Upper lobe of left lung (tissue), 6 donors: ENCODE data around the gene SHISA6. TPM values are rescaled to one million over a fixed set of nuclear protein-coding genes. Genes with fewer than 3 reads are reported as not detected.

ENCODE experiments used
- ATAC-seq, 2 donors: fragments of 200-7000 bp; cut with Tn5 transposase; one replicate each; pipeline ENCODE4 v1.9.1; 2022; ENCODE audit warnings: mild to moderate bottlenecking in 2 of 2, moderate library complexity in 2 of 2; ENCODE audit not compliant: low FRiP score in 2 of 2
- DNase-seq, 2 donors: peaks; one replicate each; pipeline ENCODE4 v3.0.0-alpha.2; 2019 to 2020
- H3K27ac ChIP-seq, 4 donors: fragments of 200-600 bp; sonication (generic); one replicate each; pipeline ENCODE4 v1.5.1; 2016 to 2019
- H3K27me3 ChIP-seq, 4 donors: fragments of 200-600 bp; sonication (generic); one replicate each; pipeline ENCODE4 v1.5.1; 2017 to 2019
- H3K36me3 ChIP-seq, 4 donors: fragments of 200-600 bp; sonication (generic); one replicate each; pipeline ENCODE4 v1.5.1; 2016 to 2019
- H3K4me1 ChIP-seq, 4 donors: fragments of 200-600 bp; sonication (generic); one replicate each; pipeline ENCODE4 v1.5.1; 2018 to 2019
- H3K4me3 ChIP-seq, 4 donors: fragments of 200-600 bp; sonication (generic); one replicate each; pipeline ENCODE4 v1.5.1; 2017 to 2019; ENCODE audit warnings: mild to moderate bottlenecking in 2 of 4, moderate library complexity in 1 of 4
- H3K9me3 ChIP-seq, 4 donors: fragments of 200-600 bp; sonication (generic); one replicate each; pipeline ENCODE4 v1.5.1; 2018 to 2019
- EP300 ChIP-seq, 4 donors: sonication (generic); formaldehyde crosslinking; IDR thresholded peaks; one replicate each; pipeline ENCODE4 v1.5.1; 2017; ENCODE audit warnings: antibody characterized with exemption in 4 of 4, control low read depth in 2 of 4
- POLR2A ChIP-seq, 4 donors: fragments of 450-650 bp; IDR thresholded peaks; one replicate each; pipeline ENCODE4 v1.5.1; 2016 to 2017; ENCODE audit warnings: antibody characterized with exemption in 4 of 4, mild to moderate bottlenecking in 2 of 4
- POLR2AphosphoS5 ChIP-seq, 2 donors: sonication (generic); formaldehyde crosslinking; IDR thresholded peaks; one replicate each; pipeline ENCODE4 v1.5.1; 2017; ENCODE audit warnings: antibody characterized with exemption in 2 of 2
- WGBS, 2 donors: methylation state at CpG; one replicate each; pipeline ENCODE4 v1.1.5; 2017 to 2018; 5-methylcytosine and 5-hydroxymethylcytosine counted together
- total RNA-seq, 6 donors: library from RNA; depleted of rRNA in 4 of 6; stranded (reverse); fragments of >200 nt in 4 of 6; gene quantifications; one replicate each; pipeline versions ENCODE4 v1.1.0 to v1.2.1, GENCODE V29; 2016 to 2021
- TF ChIP-seq, protein P1 (sequence below), 6 experiments: fragments of 450-650 bp in 4 of 6; fragments of 200-600 bp in 2 of 6; sonication (generic) in 2 of 6; IDR thresholded peaks; one replicate each; pipeline ENCODE4 v1.5.1; 2016 to 2019; ENCODE audit warnings: antibody characterized with exemption in 6 of 6
- donor health status: DM: no; HTN: no; CAD: no; lungs with moderate emphysema.
- donor health status: DM: no; HTN: yes; CAD: no; lungs with severe emphysema.

Gene SHISA6
- total RNA-seq, 6 donors from 2014 or later = 0.03 to 1.2 (median 0.74) TPM; not detected in 2

DNA sequence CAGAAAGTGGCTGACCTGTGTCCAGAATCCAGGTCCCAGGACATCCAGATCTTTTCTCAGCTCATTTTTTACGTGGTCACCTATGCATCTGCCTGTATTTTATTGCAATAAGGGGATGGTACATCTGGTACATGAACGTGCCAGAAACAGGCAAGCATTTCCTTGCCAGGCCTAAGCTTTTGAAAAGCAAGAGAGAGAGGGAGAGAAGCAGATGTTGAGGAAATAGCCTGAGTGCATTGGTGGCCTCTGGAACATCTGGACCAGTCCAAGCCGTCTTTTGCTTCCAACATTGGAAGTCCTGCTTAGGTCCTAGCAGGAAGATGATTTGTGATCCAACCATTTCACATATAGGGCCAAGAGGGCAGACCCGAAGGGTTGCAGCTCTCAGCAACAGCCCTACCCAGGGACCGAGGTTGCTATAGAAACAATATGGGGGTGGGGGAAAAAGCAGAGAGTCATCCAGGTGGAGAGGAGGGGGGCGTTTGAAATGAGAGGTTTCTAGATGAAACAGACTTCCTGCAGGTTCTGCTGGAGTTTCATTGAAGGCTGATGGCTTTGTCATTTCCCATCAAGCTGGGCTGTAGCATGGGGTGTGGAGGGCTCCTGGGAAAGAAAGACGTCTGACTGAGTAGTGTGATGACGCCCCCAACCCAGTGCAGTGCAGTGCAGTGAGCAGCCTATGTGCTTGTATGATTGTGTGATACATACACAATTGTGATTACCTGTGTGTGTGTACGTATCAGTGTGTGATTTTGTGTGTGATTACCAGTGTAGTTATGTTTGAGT is 61.6 kb downstream of the SHISA6 start:
- H3K27ac ChIP-seq = no peak overlapping the region
- TF ChIP-seq, protein P1, sequence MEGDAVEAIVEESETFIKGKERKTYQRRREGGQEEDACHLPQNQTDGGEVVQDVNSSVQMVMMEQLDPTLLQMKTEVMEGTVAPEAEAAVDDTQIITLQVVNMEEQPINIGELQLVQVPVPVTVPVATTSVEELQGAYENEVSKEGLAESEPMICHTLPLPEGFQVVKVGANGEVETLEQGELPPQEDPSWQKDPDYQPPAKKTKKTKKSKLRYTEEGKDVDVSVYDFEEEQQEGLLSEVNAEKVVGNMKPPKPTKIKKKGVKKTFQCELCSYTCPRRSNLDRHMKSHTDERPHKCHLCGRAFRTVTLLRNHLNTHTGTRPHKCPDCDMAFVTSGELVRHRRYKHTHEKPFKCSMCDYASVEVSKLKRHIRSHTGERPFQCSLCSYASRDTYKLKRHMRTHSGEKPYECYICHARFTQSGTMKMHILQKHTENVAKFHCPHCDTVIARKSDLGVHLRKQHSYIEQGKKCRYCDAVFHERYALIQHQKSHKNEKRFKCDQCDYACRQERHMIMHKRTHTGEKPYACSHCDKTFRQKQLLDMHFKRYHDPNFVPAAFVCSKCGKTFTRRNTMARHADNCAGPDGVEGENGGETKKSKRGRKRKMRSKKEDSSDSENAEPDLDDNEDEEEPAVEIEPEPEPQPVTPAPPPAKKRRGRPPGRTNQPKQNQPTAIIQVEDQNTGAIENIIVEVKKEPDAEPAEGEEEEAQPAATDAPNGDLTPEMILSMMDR (IDR thresholded peaks at IDR 0.05) = no peak
- TF ChIP-seq POLR2A (IDR thresholded peaks at IDR 0.05) (no peak), POLR2AphosphoS5 (IDR thresholded peaks at IDR 0.05) (no peak), EP300 (IDR thresholded peaks at IDR 0.05) (no peak)
- DNase-seq = no peak
- 68 to 77% methylated on average over 9 of the region's 9 CpGs for WGBS, 2 donors
- no peaks in the 10 kb centered on the region for H3K36me3 ChIP-seq
- no peaks in the 10 kb centered on the region for H3K27me3 ChIP-seq
- no peaks in the 10 kb centered on the region for H3K4me1 ChIP-seq
- no peak for ATAC-seq
- no peaks in the 10 kb centered on the region for H3K9me3 ChIP-seq
- no peak overlapping the region for H3K4me3 ChIP-seq

DNA sequence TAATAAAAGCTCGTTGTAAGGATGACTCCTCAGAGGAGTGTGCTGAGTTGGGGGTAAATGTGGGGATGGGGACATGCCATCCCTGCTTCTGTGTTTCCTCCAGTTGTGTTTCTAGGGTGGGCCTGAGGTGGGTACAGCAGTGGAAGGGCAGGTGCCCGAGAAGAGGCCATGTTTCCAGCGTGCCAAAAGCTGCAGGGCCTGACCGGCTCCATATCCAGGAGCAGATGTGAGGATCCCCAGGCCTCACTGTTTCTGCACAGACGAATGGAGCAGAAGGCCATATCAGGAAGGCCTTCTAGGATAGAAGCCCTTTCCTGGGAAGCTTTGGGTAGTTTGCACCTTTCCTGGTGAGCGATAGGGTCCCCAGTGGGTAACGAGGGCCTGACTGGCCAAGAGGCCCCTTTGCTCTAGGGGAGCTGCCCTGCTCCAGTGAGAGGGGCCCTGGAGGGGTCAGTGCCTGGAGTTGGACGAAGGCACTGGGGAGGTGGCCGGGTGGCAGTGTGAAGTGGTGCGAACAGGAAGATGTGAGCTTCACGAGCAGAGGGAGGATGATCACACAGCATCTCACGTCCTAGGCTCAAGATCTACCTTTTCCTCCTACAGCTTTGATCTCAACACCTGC is 62.9 kb downstream of the SHISA6 start:
- H3K4me1 ChIP-seq = no peaks in the 10 kb centered on the region
- no peaks in the 10 kb centered on the region for H3K9me3 ChIP-seq
- ATAC-seq (no peak), DNase-seq (no peak)
- WGBS, 2 donors = 86 to 91% methylated on average over 11 to 12 of the region's 12 CpGs
- H3K27ac ChIP-seq = no peak overlapping the region
- H3K27me3 ChIP-seq = no peaks in the 10 kb centered on the region
- H3K36me3 ChIP-seq = no peaks in the 10 kb centered on the region
- TF ChIP-seq, protein P1 (IDR thresholded peaks at IDR 0.05) = no peak
- no peak for TF ChIP-seq POLR2AphosphoS5 (IDR thresholded peaks at IDR 0.05)
- TF ChIP-seq EP300 (IDR thresholded peaks at IDR 0.05) = no peak
- TF ChIP-seq POLR2A (IDR thresholded peaks at IDR 0.05) = no peak
- no peak overlapping the region for H3K4me3 ChIP-seq

DNA sequence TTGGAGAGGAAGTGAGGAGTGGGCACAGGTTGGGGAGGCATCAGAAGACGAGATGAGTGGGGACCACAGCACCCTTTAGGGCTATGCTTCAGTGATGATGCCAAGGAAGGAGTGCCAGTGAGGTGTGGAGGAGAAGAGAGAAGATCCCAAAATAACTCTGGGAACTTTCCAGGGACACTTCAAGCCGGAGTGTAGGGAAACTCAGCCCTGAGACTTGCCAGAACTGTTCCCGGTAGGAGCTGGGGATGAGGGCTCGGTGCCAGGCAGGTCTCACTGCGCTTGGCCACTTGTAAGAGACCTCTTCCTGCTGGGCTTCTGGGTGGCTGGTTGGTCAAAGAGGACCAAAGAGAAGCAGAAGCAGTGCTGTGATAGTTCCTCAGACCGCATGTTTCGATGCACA is 63.6 kb downstream of the SHISA6 start:
- Histone ChIP-seq H3K4me1 (no peaks in the 10 kb centered on the region), H3K36me3 (no peaks in the 10 kb centered on the region), H3K27me3 (no peaks in the 10 kb centered on the region), H3K4me3 (no peak overlapping the region), H3K9me3 (no peaks in the 10 kb centered on the region), H3K27ac (no peak overlapping the region)
- DNase-seq (no peak), ATAC-seq (no peak)
- WGBS, 2 donors = 72 to 79% methylated on average over 7 of the region's 7 CpGs
- TF ChIP-seq POLR2A (IDR thresholded peaks at IDR 0.05) (no peak), POLR2AphosphoS5 (IDR thresholded peaks at IDR 0.05) (no peak), EP300 (IDR thresholded peaks at IDR 0.05) (no peak)

DNA sequence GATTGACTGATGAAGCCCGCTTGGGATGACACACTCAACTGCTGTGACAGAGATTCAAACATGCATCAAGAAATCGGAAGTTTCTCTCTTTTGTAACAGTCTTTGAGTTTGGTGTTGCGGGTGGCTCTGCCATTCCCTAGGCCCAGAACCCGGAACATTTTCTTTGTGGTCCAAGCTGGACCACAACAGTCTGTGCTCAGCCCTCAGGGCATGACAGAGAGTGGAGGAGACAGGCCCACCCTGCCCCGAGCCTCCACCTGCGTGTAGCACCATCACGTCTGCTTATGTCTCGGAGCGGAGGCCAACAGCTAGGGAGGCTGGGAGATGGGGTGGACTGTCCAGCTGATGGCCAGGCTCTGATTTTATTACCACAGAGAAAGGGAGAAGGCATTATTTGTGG is 64.5 kb downstream of the SHISA6 start:
- no peak for ATAC-seq
- no peak for DNase-seq
- Histone ChIP-seq H3K4me1 (no peaks in the 10 kb centered on the region), H3K27ac (no peak overlapping the region), H3K9me3 (no peaks in the 10 kb centered on the region), H3K4me3 (no peak overlapping the region), H3K27me3 (no peaks in the 10 kb centered on the region), H3K36me3 (no peaks in the 10 kb centered on the region)
- TF ChIP-seq EP300 (IDR thresholded peaks at IDR 0.05) (no peak), POLR2AphosphoS5 (IDR thresholded peaks at IDR 0.05) (no peak), POLR2A (IDR thresholded peaks at IDR 0.05) (no peak)
- TF ChIP-seq, protein P1 (IDR thresholded peaks at IDR 0.05) = no peak
- WGBS, 2 donors = 93 to 95% methylated on average over 4 to 9 of the region's 9 CpGs

DNA sequence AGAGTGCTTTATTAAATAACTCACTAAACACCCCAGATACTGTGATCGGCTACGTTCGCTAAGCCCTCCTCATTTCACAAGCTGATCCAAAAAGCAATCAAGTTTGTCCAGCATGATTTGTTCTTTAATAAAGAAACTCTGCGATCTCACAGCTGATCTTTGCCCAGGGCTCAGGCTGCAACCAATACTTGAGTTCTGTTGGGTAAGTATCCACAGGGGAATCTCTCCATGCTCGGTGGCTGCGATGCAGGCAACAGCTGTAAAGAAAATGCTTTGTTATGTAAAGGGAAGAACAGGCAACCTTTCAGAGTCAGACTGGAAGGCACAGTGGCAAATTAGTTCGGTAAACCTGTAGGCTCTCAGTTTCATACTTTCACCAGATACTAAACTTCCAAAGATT is 67.5 kb downstream of the SHISA6 start:
- H3K9me3 ChIP-seq = no peaks in the 10 kb centered on the region
- TF ChIP-seq EP300 (IDR thresholded peaks at IDR 0.05) (no peak), POLR2A (IDR thresholded peaks at IDR 0.05) (no peak), POLR2AphosphoS5 (IDR thresholded peaks at IDR 0.05) (no peak)
- TF ChIP-seq, protein P1 (IDR thresholded peaks at IDR 0.05) = no peak
- no peak overlapping the region for H3K4me3 ChIP-seq
- no peaks in the 10 kb centered on the region for H3K27me3 ChIP-seq
- H3K27ac ChIP-seq = no peak overlapping the region
- ATAC-seq = no peak
- no peak for DNase-seq
- no peaks in the 10 kb centered on the region for H3K4me1 ChIP-seq
- 77 to 86% methylated on average over 6 to 7 of the region's 7 CpGs for WGBS, 2 donors
- H3K36me3 ChIP-seq = no peaks in the 10 kb centered on the region
